ENCODE measurements around the gene ELF1. TPM values are rescaled to one million over a fixed set of nuclear protein-coding genes. Genes with fewer than 3 reads are reported as not detected.
"Not testable (repeated sequence)": the region's sequence is repeated elsewhere in the genome, so short reads cannot be mapped to it uniquely, and the experiment has no call there.

Gene ELF1
- total RNA-seq, 2 donors from 2014 or later = 61.8 to 86.1 TPM

DNA sequence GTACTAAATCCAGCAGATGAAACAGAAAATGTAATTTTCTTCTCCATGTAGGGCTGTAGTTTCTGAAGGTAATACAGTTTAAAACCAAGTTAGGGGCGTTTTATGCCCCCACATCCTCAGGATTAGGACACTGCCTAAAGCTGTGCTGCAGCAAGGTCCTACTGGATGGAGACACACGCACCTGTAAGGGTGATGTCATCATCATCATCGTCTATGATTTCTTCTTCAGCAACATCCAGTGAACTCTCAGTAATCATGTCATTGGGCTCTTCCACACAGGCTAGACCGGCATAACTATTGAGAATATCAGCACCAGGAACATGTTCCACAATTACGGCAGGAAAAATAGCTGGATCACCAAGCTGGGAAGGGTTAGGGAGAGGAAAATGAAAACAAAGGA lies 60.5 kb downstream of the ELF1 start:
- ATAC-seq (no peak), DNase-seq (ENCODE audit: low spot score) (no peak)
- Mint-ChIP-seq H3K4me1 (ENCODE audit: low read depth in 2 of 2) (peaks cover 41 to 50% of the 10 kb centered on the region in 2 donors), H3K27ac (peak overlapping the region; percentile 63 to 73), H3K27me3 (no peaks in the 10 kb centered on the region), H3K36me3 (peaks cover 18% of the 10 kb centered on the region), H3K4me3 (no peak overlapping the region), H3K9me3 (no peaks in the 10 kb centered on the region)

DNA sequence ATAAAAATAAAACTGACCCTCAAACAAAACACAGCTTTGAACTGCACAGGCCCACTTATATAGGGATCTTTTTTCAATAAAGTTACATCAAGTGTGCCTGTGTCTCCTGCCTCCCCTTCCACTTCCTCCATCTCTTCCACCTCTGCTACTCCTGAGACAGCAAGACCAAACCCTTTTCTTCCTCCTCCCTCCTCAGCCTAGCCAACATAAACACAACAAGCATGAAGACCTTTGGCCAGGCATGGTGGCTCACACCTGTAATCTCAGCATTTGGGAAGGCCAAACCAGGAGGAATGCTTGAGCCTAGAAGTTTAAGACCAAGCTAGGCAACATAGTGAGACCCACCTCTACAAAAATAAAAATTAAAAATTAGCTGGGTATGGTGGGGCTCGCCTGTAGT lies 72.6 kb downstream of the ELF1 start:
- Mint-ChIP-seq H3K4me1 (ENCODE audit: low read depth in 2 of 2) (peaks cover 9 to 14% of the 10 kb centered on the region in 2 donors), H3K27ac (peak overlapping the region; percentile 52 to 55)

DNA sequence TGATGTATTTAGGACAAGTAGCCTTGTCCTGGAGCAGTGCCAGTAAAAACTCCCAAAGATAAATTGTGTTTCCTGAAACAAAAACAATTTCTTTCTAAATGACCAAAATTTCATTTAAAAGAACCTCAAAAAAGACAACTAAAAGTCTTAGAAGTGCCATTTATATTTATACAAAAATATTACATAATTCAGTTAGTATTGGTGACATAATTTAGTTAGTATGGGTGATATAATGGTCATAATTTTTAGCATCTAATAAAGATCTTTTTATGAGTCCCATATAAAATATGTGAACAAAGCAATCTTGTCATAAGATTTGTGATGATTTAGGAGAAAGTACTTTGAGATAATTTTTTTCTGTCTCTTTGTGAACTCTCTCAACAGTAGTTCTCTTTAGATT lies 76.0 kb downstream of the ELF1 start:
- Mint-ChIP-seq H3K9me3 (no peaks in the 10 kb centered on the region), H3K27me3 (no peaks in the 10 kb centered on the region), H3K27ac (peak overlapping the region in 1 of 2 donors; percentile 39), H3K4me1 (ENCODE audit: low read depth in 2 of 2) (peaks cover 13 to 16% of the 10 kb centered on the region in 2 donors), H3K4me3 (no peak overlapping the region), H3K36me3 (peaks cover 39% of the 10 kb centered on the region)
- ATAC-seq (no peak), DNase-seq (ENCODE audit: low spot score) (no peak)

More for the DNA sequence above, 72.6 kb downstream of the ELF1 start:
- no peak overlapping the region for H3K4me3 Mint-ChIP-seq
- no peaks in the 10 kb centered on the region for H3K27me3 Mint-ChIP-seq
- DNase-seq (ENCODE audit: low spot score) = no peak
- no peak for ATAC-seq
- peaks cover 42% of the 10 kb centered on the region for H3K36me3 Mint-ChIP-seq
- no peaks in the 10 kb centered on the region for H3K9me3 Mint-ChIP-seq

- Mint-ChIP-seq H3K4me3 (no peak overlapping the region), H3K27ac (peak overlapping the region in 1 of 2 donors; percentile 43), H3K27me3 (no peaks in the 10 kb centered on the region), H3K36me3 (peaks cover 37% of the 10 kb centered on the region), H3K9me3 (no peaks in the 10 kb centered on the region), H3K4me1 (ENCODE audit: low read depth in 2 of 2) (peaks cover 10 to 16% of the 10 kb centered on the region in 2 donors)
- DNase-seq (ENCODE audit: low spot score) = no peak
- no peak for ATAC-seq
Measured at GRCh38 chr13:40941581-40941980, 77.5 kb downstream of the ELF1 start.

DNA sequence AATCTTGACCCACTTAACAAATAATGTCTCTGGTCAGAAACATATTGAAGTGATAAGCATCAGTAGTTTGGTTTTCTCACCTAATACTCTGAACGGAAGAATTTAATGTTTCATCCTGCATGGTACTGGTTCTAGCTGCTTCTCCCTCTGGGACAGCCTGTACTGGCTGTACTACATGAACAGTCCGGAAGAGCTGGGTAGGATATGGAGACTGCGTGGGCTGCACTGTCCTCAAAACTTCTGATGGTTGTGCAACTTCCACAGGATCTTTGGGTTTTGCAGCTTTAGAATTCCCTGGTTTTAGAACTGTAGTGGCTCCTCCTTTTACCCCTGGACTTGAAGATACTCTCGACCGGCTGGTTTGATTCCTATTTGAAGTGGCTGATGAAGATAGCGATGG lies 78.3 kb downstream of the ELF1 start:
- H3K36me3 Mint-ChIP-seq = peaks cover 33% of the 10 kb centered on the region
- H3K4me3 Mint-ChIP-seq = no peak overlapping the region
- no peak for DNase-seq (ENCODE audit: low spot score)
- no peaks in the 10 kb centered on the region for H3K27me3 Mint-ChIP-seq
- peak overlapping the region; percentile 11 to 43 for H3K27ac Mint-ChIP-seq
- no peak for ATAC-seq
- H3K4me1 Mint-ChIP-seq (ENCODE audit: low read depth in 2 of 2) = peaks cover 5 to 16% of the 10 kb centered on the region in 2 donors
- H3K9me3 Mint-ChIP-seq = no peaks in the 10 kb centered on the region

DNA sequence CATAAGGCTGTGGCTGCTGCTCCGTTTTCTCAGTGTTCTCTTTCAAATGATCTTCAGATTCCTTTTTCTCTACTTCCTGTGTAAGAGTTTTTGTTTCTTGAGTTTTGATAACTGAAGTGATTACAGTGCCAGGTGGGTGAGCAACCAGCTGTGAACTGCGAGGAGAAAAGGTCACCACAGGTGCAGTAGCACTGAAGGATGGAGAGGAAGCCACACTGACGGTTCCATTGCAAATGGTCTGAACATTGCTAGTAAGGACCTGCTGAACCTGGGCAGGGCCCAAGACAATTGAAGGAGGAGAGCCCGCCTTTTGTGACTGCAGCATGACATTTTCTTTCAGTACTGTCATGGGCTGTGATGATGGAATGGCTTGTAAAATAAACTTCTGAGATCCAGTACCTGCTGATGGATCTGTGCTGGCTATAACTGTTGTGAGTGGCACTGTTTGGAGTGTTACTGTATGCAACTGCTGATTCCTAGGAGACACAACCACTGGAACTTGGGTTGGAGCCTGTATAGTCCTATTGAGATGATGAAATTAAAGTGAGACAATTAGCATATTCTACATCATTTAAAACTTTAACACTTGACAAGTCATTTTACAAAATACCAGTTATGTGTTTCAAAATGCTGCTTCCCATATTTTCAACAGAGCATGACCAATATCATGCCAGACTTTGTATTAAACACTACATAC lies 85.5 kb downstream of the ELF1 start:
- Mint-ChIP-seq H3K9me3 (no peaks in the 10 kb centered on the region), H3K27me3 (no peaks in the 10 kb centered on the region), H3K4me3 (no peak overlapping the region), H3K27ac (peak overlapping the region; percentile 54 to 56), H3K4me1 (ENCODE audit: low read depth in 2 of 2) (peaks cover 5 to 20% of the 10 kb centered on the region in 2 donors), H3K36me3 (peaks cover 20% of the 10 kb centered on the region)
- ATAC-seq = no peak
- no peak for DNase-seq (ENCODE audit: low spot score)

- Mint-ChIP-seq H3K9me3 (no peaks in the 10 kb centered on the region), H3K36me3 (peaks cover 16% of the 10 kb centered on the region), H3K27ac (no peak overlapping the region), H3K4me3 (no peak overlapping the region), H3K4me1 (ENCODE audit: low read depth in 2 of 2) (peaks cover 5 to 22% of the 10 kb centered on the region in 2 donors), H3K27me3 (no peaks in the 10 kb centered on the region)
- DNase-seq (ENCODE audit: low spot score) (no peak), ATAC-seq (no peak)
Measured at GRCh38 chr13:40932252-40932651, 86.9 kb downstream of the ELF1 start.

DNA sequence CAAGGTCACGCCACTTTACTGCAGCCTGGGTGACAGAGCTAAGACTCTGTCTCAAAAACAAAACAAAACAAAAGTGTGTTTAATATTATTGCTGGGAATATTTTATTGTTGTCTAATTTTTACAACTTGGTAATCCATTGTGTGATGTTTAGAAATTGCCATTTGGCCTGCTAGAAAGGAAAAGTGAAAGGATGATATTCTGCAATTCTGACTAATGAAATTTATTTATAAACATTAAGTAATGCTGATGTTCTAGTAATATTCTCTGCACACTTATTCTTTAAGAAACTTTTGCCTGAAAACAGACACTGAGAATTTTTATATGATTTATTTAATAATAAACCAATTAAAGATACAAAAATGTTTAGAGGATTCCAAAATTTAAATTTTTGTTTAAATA lies 87.4 kb downstream of the ELF1 start:
- ATAC-seq (no peak), DNase-seq (ENCODE audit: low spot score) (no peak)
- Mint-ChIP-seq H3K27me3 (no peaks in the 10 kb centered on the region), H3K36me3 (peaks cover 16% of the 10 kb centered on the region), H3K4me1 (ENCODE audit: low read depth in 2 of 2) (peaks cover 5 to 22% of the 10 kb centered on the region in 2 donors), H3K9me3 (no peaks in the 10 kb centered on the region), H3K27ac (no peak overlapping the region), H3K4me3 (no peak overlapping the region)

DNA sequence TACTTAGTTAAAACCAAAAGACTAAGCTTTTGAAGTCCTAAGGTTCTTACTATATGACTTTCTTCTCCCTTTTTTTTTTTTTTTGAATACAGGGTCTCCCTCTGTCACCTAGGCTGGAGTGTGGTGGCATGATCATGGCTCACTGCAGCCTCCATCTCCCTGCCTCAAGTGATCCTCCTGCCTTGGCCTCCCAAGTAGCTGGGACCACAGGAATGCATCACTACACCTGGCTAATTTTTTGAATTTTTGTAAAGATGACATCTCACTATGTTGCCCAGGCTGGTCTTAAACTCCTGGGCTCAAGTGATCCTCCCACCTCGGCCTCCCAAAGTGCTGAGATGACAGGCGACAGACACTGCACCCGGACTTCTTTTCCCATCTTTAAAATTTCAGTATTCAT lies 89.2 kb downstream of the ELF1 start:
- ATAC-seq; DNase-seq (ENCODE audit: low spot score); H3K4me3 Mint-ChIP-seq; H3K9me3 Mint-ChIP-seq; H3K27me3 Mint-ChIP-seq: not testable (repeated sequence)
- Mint-ChIP-seq H3K4me1 (ENCODE audit: low read depth in 2 of 2) (peaks cover 5 to 20% of the 10 kb centered on the region in 2 donors), H3K36me3 (peaks cover 16% of the 10 kb centered on the region), H3K27ac (peak overlapping the region; percentile 60 to 76)

DNA sequence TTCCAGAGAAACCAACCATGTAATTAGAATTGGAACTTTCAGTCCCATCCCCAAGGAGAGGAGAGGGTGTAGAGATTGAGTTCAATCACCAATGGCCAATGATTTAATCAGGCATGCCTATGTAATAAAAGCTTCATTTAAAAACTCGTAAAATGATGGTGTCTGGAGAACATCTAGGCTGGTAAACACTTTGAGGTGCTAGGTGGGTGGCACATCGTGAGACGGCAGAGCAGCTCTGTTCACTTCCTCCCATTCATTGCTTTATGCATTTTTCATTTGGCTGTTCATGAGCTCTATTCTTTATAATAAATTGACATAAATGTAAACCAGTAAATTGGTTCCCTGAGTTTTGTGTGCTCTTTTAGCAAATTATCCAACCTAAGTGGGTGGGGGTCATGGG lies 90.1 kb downstream of the ELF1 start:
- no peaks in the 10 kb centered on the region for H3K9me3 Mint-ChIP-seq
- no peak overlapping the region for H3K4me3 Mint-ChIP-seq
- DNase-seq (ENCODE audit: low spot score) = no peak
- peak overlapping the region; percentile 60 to 76 for H3K27ac Mint-ChIP-seq
- no peaks in the 10 kb centered on the region for H3K27me3 Mint-ChIP-seq
- H3K4me1 Mint-ChIP-seq (ENCODE audit: low read depth in 2 of 2) = peaks cover 2 to 18% of the 10 kb centered on the region in 2 donors
- H3K36me3 Mint-ChIP-seq = peaks cover 14% of the 10 kb centered on the region
- ATAC-seq = no peak

GRCh38 chr13:40927929-40928328 lies 91.2 kb downstream of the ELF1 start:
- Mint-ChIP-seq H3K4me3 (no peak overlapping the region), H3K27me3 (no peaks in the 10 kb centered on the region), H3K9me3 (no peaks in the 10 kb centered on the region), H3K27ac (no peak overlapping the region), H3K4me1 (ENCODE audit: low read depth in 2 of 2) (peaks cover 0 to 12% of the 10 kb centered on the region in 2 donors), H3K36me3 (peaks cover 6% of the 10 kb centered on the region)
- no peak for DNase-seq (ENCODE audit: low spot score)
- ATAC-seq = no peak

DNA sequence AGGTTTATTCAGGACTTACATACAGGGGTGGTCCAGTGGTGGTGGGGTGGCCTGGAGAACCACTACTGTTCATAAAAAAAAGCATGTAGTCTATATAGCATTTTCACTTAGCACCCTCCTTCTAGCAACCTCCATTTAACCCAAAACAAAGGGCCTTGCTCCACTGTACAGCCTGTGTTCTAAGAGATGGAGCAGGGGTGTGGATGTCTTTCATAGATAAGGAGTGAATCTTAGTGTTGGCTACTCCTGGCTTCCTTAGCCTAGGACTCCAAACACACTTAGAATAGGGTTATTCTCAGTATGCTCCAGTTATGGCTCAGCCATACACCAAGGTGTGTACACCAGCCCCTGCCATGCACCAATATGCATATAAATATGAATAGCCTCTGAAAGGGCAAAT lies 95.2 kb downstream of the ELF1 start:
- no peak overlapping the region for H3K4me3 Mint-ChIP-seq
- DNase-seq (ENCODE audit: low spot score) = no peak
- no peak overlapping the region for H3K27ac Mint-ChIP-seq
- no peaks in the 10 kb centered on the region for H3K36me3 Mint-ChIP-seq
- H3K9me3 Mint-ChIP-seq = no peaks in the 10 kb centered on the region
- H3K27me3 Mint-ChIP-seq = no peaks in the 10 kb centered on the region
- no peak for ATAC-seq
- H3K4me1 Mint-ChIP-seq (ENCODE audit: low read depth in 2 of 2) = peaks cover 10 to 19% of the 10 kb centered on the region in 2 donors

- Mint-ChIP-seq H3K27me3 (no peaks in the 10 kb centered on the region), H3K9me3 (no peaks in the 10 kb centered on the region), H3K4me3 (peak overlapping the region; percentile 71), H3K27ac (peak overlapping the region; percentile 85 to 95), H3K36me3 (no peaks in the 10 kb centered on the region), H3K4me1 (ENCODE audit: low read depth in 2 of 2) (peaks cover 10 to 15% of the 10 kb centered on the region in 2 donors)
- no peak for DNase-seq (ENCODE audit: low spot score)
- no peak for ATAC-seq
Measured at GRCh38 chr13:40922437-40923040, 96.6 kb downstream of the ELF1 start.

- Mint-ChIP-seq H3K9me3 (no peaks in the 10 kb centered on the region), H3K27me3 (no peaks in the 10 kb centered on the region), H3K4me3 (peak overlapping the region; percentile 94), H3K36me3 (no peaks in the 10 kb centered on the region), H3K27ac (peak overlapping the region; percentile 85 to 95), H3K4me1 (ENCODE audit: low read depth in 2 of 2) (peaks cover 23% of the 10 kb centered on the region in 2 donors)
- DNase-seq (ENCODE audit: low spot score) (no peak), ATAC-seq (no peak)
Measured at GRCh38 chr13:40920826-40921225, 98.3 kb downstream of the ELF1 start.
